Neural progenitor cell (in vitro differentiated cells): ENCODE measurements around the gene GRM6. TPM values are rescaled to one million over a fixed set of nuclear protein-coding genes. Genes with fewer than 3 reads are reported as not detected.

Source experiments
- DNase-seq: peaks from one replicate; pipeline ENCODE4 v3.0.0-alpha.2; 2016; ENCODE audit warnings: low spot score
- H2AFZ ChIP-seq: fragments of 200-600 bp; sonication (generic); replicated peaks from 2 replicates; pipeline ENCODE4 v1.6.1; 2016; ENCODE audit warnings: antibody characterized with exemption
- H3F3A ChIP-seq: fragments of 200-600 bp; sonication (generic); 2 replicates; pipeline ENCODE4 v1.6.1; 2016; ENCODE audit warnings: antibody characterized with exemption, low read depth
- H3K27ac ChIP-seq: fragments of 200-600 bp; sonication (generic); 2 replicates; pipeline ENCODE4 v1.5.1; 2016; ENCODE audit warnings: mild to moderate bottlenecking
- H3K27me3 ChIP-seq: fragments of 200-600 bp; sonication (generic); 2 replicates; pipeline ENCODE4 v1.6.1; 2016; ENCODE audit warnings: mild to moderate bottlenecking, moderate library complexity
- H3K36me3 ChIP-seq: fragments of 200-600 bp; sonication (generic); 2 replicates; pipeline ENCODE4 v1.5.1; 2016
- H3K4me1 ChIP-seq: fragments of 200-600 bp; sonication (generic); 2 replicates; pipeline ENCODE4 v1.6.1; 2016; ENCODE audit warnings: mixed run types
- H3K4me2 ChIP-seq: fragments of 200-600 bp; sonication (generic); 2 replicates; pipeline ENCODE4 v1.6.1; 2016
- H3K4me3 ChIP-seq: fragments of 200-600 bp; sonication (generic); 2 replicates; pipeline ENCODE4 v1.5.1; 2016
- H3K79me2 ChIP-seq: fragments of 200-600 bp; sonication (generic); 2 replicates; pipeline ENCODE4 v1.6.1; 2016; ENCODE audit warnings: low read depth
- H3K9ac ChIP-seq: fragments of 200-600 bp; sonication (generic); 2 replicates; pipeline ENCODE4 v1.6.1; 2016
- H3K9me3 ChIP-seq: fragments of 200-600 bp; sonication (generic); 2 replicates; pipeline ENCODE4 v1.5.1; 2016; ENCODE audit warnings: low read depth
- H4K20me1 ChIP-seq: fragments of 200-600 bp; sonication (generic); 2 replicates; pipeline ENCODE4 v1.6.1; 2016; ENCODE audit warnings: low read depth
- H3K27ac Mint-ChIP-seq: 3 replicates; pipeline ENCODE4 v1.8.0; 2021; ENCODE audit warnings: mixed read lengths
- H3K27me3 Mint-ChIP-seq: 2 replicates; pipeline ENCODE4 v1.8.0; 2022; ENCODE audit warnings: low read depth, mild to moderate bottlenecking, inconsistent platforms, moderate library complexity, mixed read lengths; ENCODE audit not compliant: insufficient read depth
- H3K36me3 Mint-ChIP-seq: 3 replicates; pipeline ENCODE4 v1.8.0; 2021; ENCODE audit warnings: mixed read lengths
- H3K4me1 Mint-ChIP-seq: 3 replicates; pipeline ENCODE4 v1.8.0; 2021; ENCODE audit warnings: mixed read lengths
- H3K4me3 Mint-ChIP-seq: 3 replicates; pipeline ENCODE4 v1.8.0; 2021; ENCODE audit warnings: mild to moderate bottlenecking, moderate library complexity, mixed read lengths
- H3K9me3 Mint-ChIP-seq: 3 replicates; pipeline ENCODE4 v1.8.0; 2020; ENCODE audit warnings: mixed read lengths
- EZH2 ChIP-seq: fragments of 200-600 bp; sonication (generic); IDR thresholded peaks from 2 replicates; pipeline ENCODE4 v1.6.1; 2017; ENCODE audit warnings: antibody characterized with exemption, mild to moderate bottlenecking, moderate library complexity
- EZH2phosphoT487 ChIP-seq: fragments of 200-600 bp; sonication (generic); IDR thresholded peaks from 2 replicates; pipeline ENCODE4 v1.6.1; 2017; ENCODE audit warnings: antibody characterized with exemption
- total RNA-seq: library from RNA; depleted of rRNA; stranded (reverse); fragments of >200 nt; gene quantifications from 2 replicates; pipeline ENCODE4 v1.2.3, GENCODE V29; 2015; ENCODE audit warnings: low replicate concordance
- TF ChIP-seq, protein P1 (sequence below): fragments of 200-600 bp; sonication (generic); IDR thresholded peaks from 2 replicates; pipeline ENCODE4 v1.5.1; 2017; ENCODE audit warnings: antibody characterized with exemption, mild to moderate bottlenecking

The GRM6 gene
- total RNA-seq, 1 donor from 2014 or later, result not detected

DNA sequence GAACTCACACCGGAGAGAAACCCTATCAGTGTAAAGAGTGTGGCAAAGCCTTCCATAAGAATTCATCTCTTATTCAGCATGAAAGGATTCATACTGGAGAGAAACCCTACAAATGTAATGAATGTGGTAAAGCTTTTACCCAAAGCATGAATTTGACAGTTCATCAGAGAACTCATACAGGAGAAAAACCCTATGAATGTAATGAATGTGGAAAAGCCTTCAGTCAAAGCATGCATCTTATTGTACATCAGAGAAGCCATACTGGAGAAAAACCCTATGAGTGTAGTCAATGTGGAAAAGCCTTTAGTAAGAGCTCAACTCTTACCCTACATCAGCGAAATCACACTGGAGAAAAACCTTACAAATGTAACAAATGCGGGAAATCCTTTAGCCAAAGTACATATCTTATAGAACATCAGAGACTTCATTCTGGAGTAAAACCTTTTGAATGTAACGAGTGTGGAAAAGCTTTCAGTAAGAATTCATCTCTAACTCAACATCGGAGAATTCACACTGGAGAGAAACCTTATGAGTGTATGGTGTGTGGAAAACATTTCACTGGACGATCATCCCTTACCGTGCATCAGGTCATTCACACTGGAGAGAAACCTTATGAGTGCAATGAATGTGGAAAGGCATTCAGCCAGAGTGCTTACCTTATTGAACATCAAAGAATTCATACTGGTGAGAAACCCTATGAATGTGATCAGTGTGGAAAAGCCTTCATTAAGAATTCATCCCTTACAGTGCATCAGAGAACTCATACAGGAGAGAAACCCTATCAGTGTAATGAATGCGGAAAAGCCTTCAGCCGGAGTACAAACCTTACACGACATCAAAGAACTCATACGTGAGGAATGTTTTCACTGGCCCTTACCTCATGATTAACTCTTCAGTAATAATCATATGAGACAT is 63.0 kb downstream of the GRM6 start:
- Mint-ChIP-seq H3K36me3 (peaks cover 39% of the 10 kb centered on the region), H3K27ac (no peak overlapping the region), H3K4me1 (no peaks in the 10 kb centered on the region), H3K9me3 (peaks cover 88% of the 10 kb centered on the region), H3K4me3 (no peak overlapping the region), H3K27me3 (peaks cover 2% of the 10 kb centered on the region)
- H3F3A ChIP-seq, result no peaks in the 10 kb centered on the region
- peaks cover 39% of the 10 kb centered on the region for H3K9me3 ChIP-seq
- H3K4me2 ChIP-seq, result no peak overlapping the region
- no peak overlapping the region for H3K4me3 ChIP-seq
- no peak for TF ChIP-seq EZH2phosphoT487
- TF ChIP-seq, protein P1, sequence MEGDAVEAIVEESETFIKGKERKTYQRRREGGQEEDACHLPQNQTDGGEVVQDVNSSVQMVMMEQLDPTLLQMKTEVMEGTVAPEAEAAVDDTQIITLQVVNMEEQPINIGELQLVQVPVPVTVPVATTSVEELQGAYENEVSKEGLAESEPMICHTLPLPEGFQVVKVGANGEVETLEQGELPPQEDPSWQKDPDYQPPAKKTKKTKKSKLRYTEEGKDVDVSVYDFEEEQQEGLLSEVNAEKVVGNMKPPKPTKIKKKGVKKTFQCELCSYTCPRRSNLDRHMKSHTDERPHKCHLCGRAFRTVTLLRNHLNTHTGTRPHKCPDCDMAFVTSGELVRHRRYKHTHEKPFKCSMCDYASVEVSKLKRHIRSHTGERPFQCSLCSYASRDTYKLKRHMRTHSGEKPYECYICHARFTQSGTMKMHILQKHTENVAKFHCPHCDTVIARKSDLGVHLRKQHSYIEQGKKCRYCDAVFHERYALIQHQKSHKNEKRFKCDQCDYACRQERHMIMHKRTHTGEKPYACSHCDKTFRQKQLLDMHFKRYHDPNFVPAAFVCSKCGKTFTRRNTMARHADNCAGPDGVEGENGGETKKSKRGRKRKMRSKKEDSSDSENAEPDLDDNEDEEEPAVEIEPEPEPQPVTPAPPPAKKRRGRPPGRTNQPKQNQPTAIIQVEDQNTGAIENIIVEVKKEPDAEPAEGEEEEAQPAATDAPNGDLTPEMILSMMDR, result no peak
- TF ChIP-seq EZH2, result no peak
- H3K9ac ChIP-seq, result no peak overlapping the region
- H3K27me3 ChIP-seq, result no peaks in the 10 kb centered on the region
- H4K20me1 ChIP-seq, result no peaks in the 10 kb centered on the region
- no peak for DNase-seq
- no peaks in the 10 kb centered on the region for H3K36me3 ChIP-seq
- H3K4me1 ChIP-seq, result no peaks in the 10 kb centered on the region
- H3K79me2 ChIP-seq, result no peaks in the 10 kb centered on the region
- no peak overlapping the region for H3K27ac ChIP-seq
- H2AFZ ChIP-seq, result no peak overlapping the region

Other genes starting within 250 kb of the GRM6 start
- 16.3 and 31.3 TPM in 2 replicates for gene ZNF354B, start 135.4 kb downstream of the GRM6 start, total RNA-seq
- 6.8 and 14.5 TPM in 2 replicates for gene ZFP2, start 99.4 kb downstream of the GRM6 start, total RNA-seq
- gene ZNF454, start 54.1 kb downstream of the GRM6 start, total RNA-seq, result 0.22 TPM in 1 of 2 replicates, not detected in the other
- 10.4 and 10.6 TPM in 2 replicates for gene ZNF879, start 28.5 kb upstream of the GRM6 start, total RNA-seq
- 19.3 and 29.8 TPM in 2 replicates for gene ZNF354C, start 65.1 kb upstream of the GRM6 start, total RNA-seq